Measurements from ENCODE around the gene POLR3C. TPM values are rescaled to one million over a fixed set of nuclear protein-coding genes. Genes with fewer than 3 reads are reported as not detected.
A peak's percentile ranks its signal among the peaks of the same experiment; 100 is the strongest.
"Not testable (repeated sequence)": the region's sequence is repeated elsewhere in the genome, so short reads cannot be mapped to it uniquely, and the experiment has no call there.

The POLR3C gene
- total RNA-seq, 1 donor from 2014 or later: 30.6 TPM

GRCh38 chr1:145818095-145818494 lies 5.9 kb upstream of the POLR3C start:
- not testable (repeated sequence) for DNase-seq (ENCODE audit: low spot score in 2 of 2)

GRCh38 chr1:145822779-145823331 lies 1.1 kb upstream of the POLR3C start:
- not testable (repeated sequence) for FAIRE-seq; DNase-seq (ENCODE audit: low spot score in 2 of 2)

More at GRCh38 chr1:145818095-145818494, 5.9 kb upstream of the POLR3C start:
- FAIRE-seq: not testable (repeated sequence)

- no peak for DNase-seq (ENCODE audit: low spot score in 2 of 2)
- no peak for FAIRE-seq
Observed at GRCh38 chr1:145824499-145824842, 471 bp downstream of the POLR3C start.

GRCh38 chr1:145826030-145826429 lies 2.0 kb downstream of the POLR3C start:
- DNase-seq (ENCODE audit: low spot score in 2 of 2): no peak
- FAIRE-seq: no peak

GRCh38 chr1:145827966-145828365 lies 4.0 kb downstream of the POLR3C start:
- DNase-seq (ENCODE audit: low spot score in 2 of 2) (no peak), FAIRE-seq (no peak)

GRCh38 chr1:145828367-145829026 lies 4.5 kb downstream of the POLR3C start:
- no peak for DNase-seq (ENCODE audit: low spot score in 2 of 2)
- FAIRE-seq: no peak

GRCh38 chr1:145830810-145831209 lies 6.8 kb downstream of the POLR3C start:
- not testable (repeated sequence) for DNase-seq (ENCODE audit: low spot score in 2 of 2); FAIRE-seq

GRCh38 chr1:145837656-145838055 lies 13.7 kb downstream of the POLR3C start:
- no peak for FAIRE-seq
- DNase-seq (ENCODE audit: low spot score in 2 of 2): no peak

- no peak for FAIRE-seq
- no peak for DNase-seq (ENCODE audit: low spot score in 2 of 2)
Observed at GRCh38 chr1:145843031-145843430, 19.0 kb downstream of the POLR3C start.

- no peak for FAIRE-seq
- no peak for DNase-seq (ENCODE audit: low spot score in 2 of 2)
Observed at GRCh38 chr1:145845144-145845513, 21.1 kb downstream of the POLR3C start.

GRCh38 chr1:145845514-145846161 lies 21.6 kb downstream of the POLR3C start, which contains the start of gene NUDT17:
Gene NUDT17, plus strand, starts transcription at chr1:145845630. Its CDS starts 11 bp downstream, at chr1:145845641.
- DNase-seq (ENCODE audit: low spot score in 2 of 2) (peak; percentile 69 to 87), FAIRE-seq (no peak)

GRCh38 chr1:145846201-145846612 lies 22.2 kb downstream of the POLR3C start:
- FAIRE-seq (no peak), DNase-seq (ENCODE audit: low spot score in 2 of 2) (peak in 1 of 2 donors; percentile 50)

- FAIRE-seq (no peak), DNase-seq (ENCODE audit: low spot score in 2 of 2) (no peak)
Observed at GRCh38 chr1:145847827-145848226, 23.8 kb downstream of the POLR3C start.

- FAIRE-seq (no peak), DNase-seq (ENCODE audit: low spot score in 2 of 2) (no peak)
Observed at GRCh38 chr1:145849356-145850160, 25.6 kb downstream of the POLR3C start.

GRCh38 chr1:145855426-145855948 lies 31.5 kb downstream of the POLR3C start:
- DNase-seq (ENCODE audit: low spot score in 2 of 2): no peak
- FAIRE-seq: no peak

- FAIRE-seq: no peak
- DNase-seq (ENCODE audit: low spot score in 2 of 2): no peak
Observed at GRCh38 chr1:145857170-145857569, 33.2 kb downstream of the POLR3C start.

- DNase-seq (ENCODE audit: low spot score in 2 of 2) (peak; percentile 54 to 56), FAIRE-seq (no peak)
Observed at GRCh38 chr1:145858238-145858900, 34.4 kb downstream of the POLR3C start.

- FAIRE-seq: no peak
- peak; percentile 95 to 96 for DNase-seq (ENCODE audit: low spot score in 2 of 2)
Observed at GRCh38 chr1:145858901-145859490, 35.0 kb downstream of the POLR3C start, which contains the start of gene PIAS3. Gene PIAS3, minus strand, starts transcription at chr1:145859081. Its CDS starts 91 bp downstream, at chr1:145858990.

GRCh38 chr1:145859491-145860023 lies 35.6 kb downstream of the POLR3C start:
- FAIRE-seq (no peak), DNase-seq (ENCODE audit: low spot score in 2 of 2) (peak; percentile 87 to 91)
